Tibial nerve (tissue), 3 donors: ENCODE data around the gene AGBL1.

ENCODE experiments used
- CTCF ChIP-seq, 5 experiments: fragments of 200-600 bp in 3 of 5; fragments of 450-650 bp in 2 of 5; sonication (generic) in 3 of 5; IDR thresholded peaks; one replicate each; pipeline ENCODE4 v1.5.1; 2016 to 2019; ENCODE audit warnings: antibody characterized with exemption in 5 of 5, mild to moderate bottlenecking in 3 of 5, moderate library complexity in 2 of 5
- POLR2A ChIP-seq, 2 donors: fragments of 450-650 bp; IDR thresholded peaks; one replicate each; pipeline ENCODE4 v1.6.1; 2017; ENCODE audit warnings: antibody characterized with exemption in 2 of 2, mild to moderate bottlenecking in 2 of 2, moderate library complexity in 2 of 2

- no peak for TF ChIP-seq CTCF (IDR thresholded peaks at IDR 0.05)
- TF ChIP-seq POLR2A (IDR thresholded peaks at IDR 0.05): no peak
Observed at GRCh38 chr15:86558686-86559085, 479.0 kb downstream of the AGBL1 start.
